ENCODE data around the gene IMMP1L. TPM values are rescaled to one million over a fixed set of nuclear protein-coding genes. Genes with fewer than 3 reads are reported as not detected.

The IMMP1L gene
- polyA plus RNA-seq, 1 donor (not counting 4 experiments of a cell fraction or from before 2014, with no cell fraction given) = 39.8 TPM

DNA sequence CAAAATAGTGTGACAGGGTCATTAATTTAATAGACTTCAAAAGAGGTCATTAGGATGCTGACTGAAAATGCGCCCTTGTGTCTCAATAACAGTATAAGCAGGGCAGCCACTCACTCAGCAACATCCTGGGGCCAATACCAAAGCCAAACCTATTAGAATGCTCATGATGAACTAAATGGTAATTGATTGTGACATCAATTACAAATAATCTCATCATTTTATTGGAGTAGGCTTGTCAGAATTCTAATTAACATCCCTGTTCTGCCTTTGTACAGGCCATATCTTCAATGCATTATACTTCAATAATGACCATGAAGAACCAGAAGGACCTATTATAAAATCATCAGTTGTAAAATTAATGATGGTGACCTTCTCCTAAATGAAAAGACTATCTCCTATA, 75.6 kb downstream of the IMMP1L start:
- Histone ChIP-seq H2AFZ (ENCODE audit: control insufficient read depth, low read length) (no peak overlapping the region), H3K4me1 (ENCODE audit: control insufficient read depth, extremely low read depth, insufficient read depth, low read length) (no peaks in the 10 kb centered on the region), H3K36me3 (ENCODE audit: control insufficient read depth in 2 of 2, extremely low read depth in 1 of 2, insufficient read depth in 2 of 2, low read length in 2 of 2) (no peaks in the 10 kb centered on the region), H3K27me3 (ENCODE audit: control insufficient read depth, extremely low read depth, insufficient read depth, low read length) (no peaks in the 10 kb centered on the region), H3K79me2 (ENCODE audit: control insufficient read depth, insufficient read depth, low read length) (no peaks in the 10 kb centered on the region), H3K9me1 (ENCODE audit: control insufficient read depth, extremely low read depth, insufficient read depth, low read length) (no peaks in the 10 kb centered on the region), H3K9me3 (ENCODE audit: control insufficient read depth, low read depth, low read length) (no peaks in the 10 kb centered on the region), H4K20me1 (ENCODE audit: control insufficient read depth, extremely low read depth, insufficient read depth, low read length) (no peaks in the 10 kb centered on the region), H3K4me3 (ENCODE audit: control insufficient read depth in 2 of 3, extremely low read depth in 1 of 3, insufficient read depth in 2 of 3, low read depth in 1 of 3, low read length in 3 of 3) (no peak overlapping the region), H3K9ac (ENCODE audit: control insufficient read depth, extremely low read depth, insufficient read depth, low read length) (no peak overlapping the region), H3K4me2 (ENCODE audit: control insufficient read depth, extremely low read depth, insufficient read depth, low read depth, low read length) (no peak overlapping the region), H3K27ac (ENCODE audit: control insufficient read depth, insufficient read depth, low read length) (no peak overlapping the region)
- DNase-seq (ENCODE audit: low read depth, low spot score) (no peak), FAIRE-seq (no peak)
- dilution Hi-C loops (cut with MboI; ENCODE audit: extremely low pct_ligation_motif_present, low sequenced_read_pairs) = no loop called here
- TF ChIP-seq, protein P1, sequence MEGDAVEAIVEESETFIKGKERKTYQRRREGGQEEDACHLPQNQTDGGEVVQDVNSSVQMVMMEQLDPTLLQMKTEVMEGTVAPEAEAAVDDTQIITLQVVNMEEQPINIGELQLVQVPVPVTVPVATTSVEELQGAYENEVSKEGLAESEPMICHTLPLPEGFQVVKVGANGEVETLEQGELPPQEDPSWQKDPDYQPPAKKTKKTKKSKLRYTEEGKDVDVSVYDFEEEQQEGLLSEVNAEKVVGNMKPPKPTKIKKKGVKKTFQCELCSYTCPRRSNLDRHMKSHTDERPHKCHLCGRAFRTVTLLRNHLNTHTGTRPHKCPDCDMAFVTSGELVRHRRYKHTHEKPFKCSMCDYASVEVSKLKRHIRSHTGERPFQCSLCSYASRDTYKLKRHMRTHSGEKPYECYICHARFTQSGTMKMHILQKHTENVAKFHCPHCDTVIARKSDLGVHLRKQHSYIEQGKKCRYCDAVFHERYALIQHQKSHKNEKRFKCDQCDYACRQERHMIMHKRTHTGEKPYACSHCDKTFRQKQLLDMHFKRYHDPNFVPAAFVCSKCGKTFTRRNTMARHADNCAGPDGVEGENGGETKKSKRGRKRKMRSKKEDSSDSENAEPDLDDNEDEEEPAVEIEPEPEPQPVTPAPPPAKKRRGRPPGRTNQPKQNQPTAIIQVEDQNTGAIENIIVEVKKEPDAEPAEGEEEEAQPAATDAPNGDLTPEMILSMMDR (optimal IDR thresholded peaks at IDR 0.05 in 1 of 3, IDR thresholded peaks at IDR 0.05 in 1 of 3, conservative IDR thresholded peaks at IDR 0.05 in 1 of 3; ENCODE audit: extremely low read depth in 1 of 3, insufficient read depth in 2 of 3, low read length in 3 of 3) = no peak
- no peak for TF ChIP-seq EZH2 (IDR thresholded peaks at IDR 0.05; ENCODE audit: low read length)

DNA sequence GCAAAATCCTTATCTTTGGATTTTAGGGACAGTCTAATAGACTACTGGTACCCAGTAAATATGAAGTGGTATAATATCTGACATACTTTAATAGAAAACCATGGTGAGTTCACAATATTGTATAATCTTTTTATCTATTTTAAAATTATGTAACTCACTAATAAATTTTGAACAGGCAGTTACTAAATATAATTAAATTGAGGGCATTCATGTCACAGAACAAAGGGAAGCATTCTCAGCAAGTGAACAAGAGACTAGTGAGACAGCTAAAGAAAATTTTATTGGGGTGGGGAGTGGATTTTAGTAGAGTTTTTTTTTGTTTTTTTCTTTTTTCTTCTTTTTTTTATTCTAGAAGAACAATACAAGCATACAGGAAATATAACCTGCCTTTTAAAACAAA, 84.8 kb downstream of the IMMP1L start:
- H2AFZ ChIP-seq (ENCODE audit: control insufficient read depth, low read length) = no peak overlapping the region
- H3K27me3 ChIP-seq (ENCODE audit: control insufficient read depth, extremely low read depth, insufficient read depth, low read length) = no peaks in the 10 kb centered on the region
- no peaks in the 10 kb centered on the region for H3K79me2 ChIP-seq (ENCODE audit: control insufficient read depth, insufficient read depth, low read length)
- H3K9me3 ChIP-seq (ENCODE audit: control insufficient read depth, low read depth, low read length) = no peaks in the 10 kb centered on the region
- no peak overlapping the region for H3K4me3 ChIP-seq (ENCODE audit: control insufficient read depth in 2 of 3, extremely low read depth in 1 of 3, insufficient read depth in 2 of 3, low read depth in 1 of 3, low read length in 3 of 3)
- H3K27ac ChIP-seq (ENCODE audit: control insufficient read depth, insufficient read depth, low read length) = no peak overlapping the region
- dilution Hi-C loops (cut with MboI; ENCODE audit: extremely low pct_ligation_motif_present, low sequenced_read_pairs) = no loop called here
- DNase-seq (ENCODE audit: low read depth, low spot score) (no peak), FAIRE-seq (no peak)
- H4K20me1 ChIP-seq (ENCODE audit: control insufficient read depth, extremely low read depth, insufficient read depth, low read length) = no peaks in the 10 kb centered on the region
- H3K4me2 ChIP-seq (ENCODE audit: control insufficient read depth, extremely low read depth, insufficient read depth, low read depth, low read length) = no peak overlapping the region
- H3K9me1 ChIP-seq (ENCODE audit: control insufficient read depth, extremely low read depth, insufficient read depth, low read length) = no peaks in the 10 kb centered on the region
- no peak overlapping the region for H3K9ac ChIP-seq (ENCODE audit: control insufficient read depth, extremely low read depth, insufficient read depth, low read length)
- TF ChIP-seq EZH2 (IDR thresholded peaks at IDR 0.05; ENCODE audit: low read length) = no peak
- TF ChIP-seq, protein P1 (optimal IDR thresholded peaks at IDR 0.05 in 1 of 3, IDR thresholded peaks at IDR 0.05 in 1 of 3, conservative IDR thresholded peaks at IDR 0.05 in 1 of 3; ENCODE audit: extremely low read depth in 1 of 3, insufficient read depth in 2 of 3, low read length in 3 of 3) = no peak
- no peaks in the 10 kb centered on the region for H3K4me1 ChIP-seq (ENCODE audit: control insufficient read depth, extremely low read depth, insufficient read depth, low read length)
- no peaks in the 10 kb centered on the region for H3K36me3 ChIP-seq (ENCODE audit: control insufficient read depth in 2 of 2, extremely low read depth in 1 of 2, insufficient read depth in 2 of 2, low read length in 2 of 2)
